Keratinocyte (primary cell): Measurements from ENCODE around the gene ELOA. TPM values are rescaled to one million over a fixed set of nuclear protein-coding genes. Genes with fewer than 3 reads are reported as not detected.

Experiments used
- DNase-seq: peaks from one replicate; pipeline ENCODE4 v3.0.0-alpha.2; 2011; ENCODE audit warnings: low read depth, missing footprints, low spot score
- FAIRE-seq: peaks from 2 replicates; lab custom pipeline; 2011; peaks lifted over from hg19 to GRCh38; lab: Jason Lieb, UNC
- H2AFZ ChIP-seq: 2 replicates; pipeline ENCODE4 v1.6.0; 2012; ENCODE audit warnings: low read length, control low read depth, inconsistent platforms; ENCODE audit not compliant: control insufficient read depth
- H3K27ac ChIP-seq: 2 replicates; pipeline ENCODE4 v1.5.1; 2011; ENCODE audit warnings: low read length; ENCODE audit not compliant: control insufficient read depth, insufficient read depth
- H3K27me3 ChIP-seq: 3 replicates; pipeline ENCODE4 v1.6.0; 2011; ENCODE audit warnings: low read length; ENCODE audit not compliant: control insufficient read depth, insufficient read depth; ENCODE audit errors: extremely low read depth
- H3K36me3 ChIP-seq, 2 experiments: 2 replicates in 1 of 2; 3 replicates in 1 of 2; pipeline ENCODE4 v1.5.1; 2011; ENCODE audit warnings: low read length in 2 of 2, mild to moderate bottlenecking in 1 of 2; ENCODE audit not compliant: control insufficient read depth in 2 of 2, insufficient read depth in 2 of 2; ENCODE audit errors: extremely low read depth in 1 of 2
- H3K4me1 ChIP-seq: 3 replicates; pipeline ENCODE4 v1.5.1; 2011; ENCODE audit warnings: low read length; ENCODE audit not compliant: control insufficient read depth, insufficient read depth; ENCODE audit errors: extremely low read depth
- H3K4me2 ChIP-seq: 3 replicates; pipeline ENCODE4 v1.6.0; 2011; ENCODE audit warnings: low read depth, low read length; ENCODE audit not compliant: control insufficient read depth, insufficient read depth; ENCODE audit errors: extremely low read depth
- H3K4me3 ChIP-seq, 3 experiments: fragments of 200-600 bp in 1 of 3; sonication (generic) in 1 of 3; 2 replicates in 2 of 3; 3 replicates in 1 of 3; pipeline ENCODE4 v1.5.1; 2011 to 2016; ENCODE audit warnings: low read length in 3 of 3, mild to moderate bottlenecking in 3 of 3, control low read depth in 2 of 3, inconsistent platforms in 1 of 3, low read depth in 1 of 3, mixed read lengths in 1 of 3, mixed run types in 1 of 3, moderate library complexity in 1 of 3; ENCODE audit not compliant: control insufficient read depth in 2 of 3, insufficient read depth in 2 of 3; ENCODE audit errors: extremely low read depth in 1 of 3
- H3K79me2 ChIP-seq: 2 replicates; pipeline ENCODE4 v1.6.0; 2012; ENCODE audit warnings: low read length; ENCODE audit not compliant: control insufficient read depth, insufficient read depth
- H3K9ac ChIP-seq: 3 replicates; pipeline ENCODE4 v1.6.0; 2011; ENCODE audit warnings: low read length; ENCODE audit not compliant: control insufficient read depth, insufficient read depth; ENCODE audit errors: extremely low read depth
- H3K9me1 ChIP-seq: 3 replicates; pipeline ENCODE4 v1.6.0; 2011; ENCODE audit warnings: low read length; ENCODE audit not compliant: control insufficient read depth, insufficient read depth; ENCODE audit errors: extremely low read depth
- H3K9me3 ChIP-seq: 2 replicates; pipeline ENCODE4 v1.5.1; 2012; ENCODE audit warnings: low read depth, low read length; ENCODE audit not compliant: control insufficient read depth
- H4K20me1 ChIP-seq: 3 replicates; pipeline ENCODE4 v1.6.0; 2011; ENCODE audit warnings: low read length; ENCODE audit not compliant: control insufficient read depth, insufficient read depth; ENCODE audit errors: extremely low read depth
- EZH2 ChIP-seq: IDR thresholded peaks from one replicate; pipeline ENCODE4 v1.6.1; 2012; ENCODE audit warnings: inconsistent platforms, mild to moderate bottlenecking, low read length, moderate library complexity
- dilution Hi-C: fragments of 300-500 bp; cut with MboI; formaldehyde crosslinking; loops from one replicate; pipeline ENCODE4 v1.7.0; 2020; ENCODE audit warnings: low sequenced_read_pairs; ENCODE audit not compliant: extremely low pct_ligation_motif_present
- polyA plus RNA-seq, 5 experiments: library from polyadenylated mRNA; depleted of rRNA in 3 of 5; stranded (reverse) in 3 of 5; stranded (forward) in 1 of 5; unstranded in 1 of 5; fragments of >200 nt; gene quantifications; 1 replicate in 1 of 5; 2 replicates in 3 of 5; 3 replicates in 1 of 5; pipeline versions ENCODE4 v1.2.1 to v1.2.3, GENCODE V29; 2011 to 2012; ENCODE audit warnings: missing spikeins in 2 of 5, low read depth in 1 of 5, low replicate concordance in 1 of 5
- TF ChIP-seq, protein P1 (sequence below), 3 experiments: IDR thresholded peaks in 1 of 3; conservative IDR thresholded peaks in 1 of 3; optimal IDR thresholded peaks in 1 of 3; 2 replicates in 2 of 3; 3 replicates in 1 of 3; pipeline versions ENCODE3 to v1.5.1; 2011; ENCODE audit warnings: low read length in 3 of 3, mild to moderate bottlenecking in 3 of 3, moderate library complexity in 2 of 3, control low read depth in 1 of 3, inconsistent platforms in 1 of 3; ENCODE audit not compliant: insufficient read depth in 2 of 3; ENCODE audit errors: extremely low read depth in 1 of 3

ELOA gene
- polyA plus RNA-seq, 1 donor (not counting 4 experiments of a cell fraction or from before 2014, with no cell fraction given): 31.8 TPM

- H3K9ac ChIP-seq: no peak overlapping the region
- FAIRE-seq: no peak
- H3K27ac ChIP-seq: no peak overlapping the region
- no peaks in the 10 kb centered on the region for H3K9me1 ChIP-seq
- dilution Hi-C loops: no loop called here
- no peaks in the 10 kb centered on the region for H3K27me3 ChIP-seq
- peaks cover 6 to 11% of the 10 kb centered on the region in 2 experiments for H3K36me3 ChIP-seq
- no peak for DNase-seq
- no peak overlapping the region for H2AFZ ChIP-seq
- H3K4me2 ChIP-seq: no peak overlapping the region
- no peak overlapping the region for H3K4me3 ChIP-seq
- H4K20me1 ChIP-seq: peaks cover 10% of the 10 kb centered on the region
- TF ChIP-seq, protein P1, sequence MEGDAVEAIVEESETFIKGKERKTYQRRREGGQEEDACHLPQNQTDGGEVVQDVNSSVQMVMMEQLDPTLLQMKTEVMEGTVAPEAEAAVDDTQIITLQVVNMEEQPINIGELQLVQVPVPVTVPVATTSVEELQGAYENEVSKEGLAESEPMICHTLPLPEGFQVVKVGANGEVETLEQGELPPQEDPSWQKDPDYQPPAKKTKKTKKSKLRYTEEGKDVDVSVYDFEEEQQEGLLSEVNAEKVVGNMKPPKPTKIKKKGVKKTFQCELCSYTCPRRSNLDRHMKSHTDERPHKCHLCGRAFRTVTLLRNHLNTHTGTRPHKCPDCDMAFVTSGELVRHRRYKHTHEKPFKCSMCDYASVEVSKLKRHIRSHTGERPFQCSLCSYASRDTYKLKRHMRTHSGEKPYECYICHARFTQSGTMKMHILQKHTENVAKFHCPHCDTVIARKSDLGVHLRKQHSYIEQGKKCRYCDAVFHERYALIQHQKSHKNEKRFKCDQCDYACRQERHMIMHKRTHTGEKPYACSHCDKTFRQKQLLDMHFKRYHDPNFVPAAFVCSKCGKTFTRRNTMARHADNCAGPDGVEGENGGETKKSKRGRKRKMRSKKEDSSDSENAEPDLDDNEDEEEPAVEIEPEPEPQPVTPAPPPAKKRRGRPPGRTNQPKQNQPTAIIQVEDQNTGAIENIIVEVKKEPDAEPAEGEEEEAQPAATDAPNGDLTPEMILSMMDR (optimal IDR thresholded peaks at IDR 0.05 in 1 of 3, IDR thresholded peaks at IDR 0.05 in 1 of 3, conservative IDR thresholded peaks at IDR 0.05 in 1 of 3; ENCODE audit: extremely low read depth in 1 of 3, insufficient read depth in 2 of 3, low read length in 3 of 3): no peak
- TF ChIP-seq EZH2: no peak
- H3K9me3 ChIP-seq: no peaks in the 10 kb centered on the region
- no peaks in the 10 kb centered on the region for H3K4me1 ChIP-seq
- H3K79me2 ChIP-seq: peaks cover 15% of the 10 kb centered on the region
Measured at GRCh38 chr1:23709229-23709628, 34.0 kb upstream of the ELOA start.

- no peak for TF ChIP-seq EZH2
- TF ChIP-seq, protein P1 (optimal IDR thresholded peaks at IDR 0.05 in 1 of 3, IDR thresholded peaks at IDR 0.05 in 1 of 3, conservative IDR thresholded peaks at IDR 0.05 in 1 of 3; ENCODE audit: extremely low read depth in 1 of 3, insufficient read depth in 2 of 3, low read length in 3 of 3): peak; percentile 66 to 83 (median 74)
- Histone ChIP-seq H3K9me1 (peaks cover 5% of the 10 kb centered on the region), H3K27ac (no peak overlapping the region), H2AFZ (no peak overlapping the region), H4K20me1 (peaks cover 2% of the 10 kb centered on the region), H3K36me3 (peaks cover 4 to 5% of the 10 kb centered on the region in 2 experiments), H3K9me3 (no peaks in the 10 kb centered on the region), H3K4me1 (peaks cover 4% of the 10 kb centered on the region), H3K9ac (no peak overlapping the region), H3K4me2 (no peak overlapping the region), H3K79me2 (peaks cover 6% of the 10 kb centered on the region), H3K4me3 (no peak overlapping the region), H3K27me3 (no peaks in the 10 kb centered on the region)
- FAIRE-seq (peak; percentile 56), DNase-seq (no peak)
- dilution Hi-C loops: no loop called here
Measured at GRCh38 chr1:23718482-23718881, 24.8 kb upstream of the ELOA start.
